IMR-90 (cell line): ENCODE results near the gene NTM. TPM values are rescaled to one million over a fixed set of nuclear protein-coding genes. Genes with fewer than 3 reads are reported as not detected.

Experiments used
- ATAC-seq: fragments of 200-7000 bp; cut with Tn5 transposase; 2 replicates; pipeline ENCODE4 v1.9.1; 2020; ENCODE audit warnings: low read depth, mild to moderate bottlenecking, moderate library complexity
- BruUV-seq: library from RNA; stranded (reverse); fragments of 400-500 nt; replicated peaks from 2 replicates; lab custom pipeline; 2021; lab: Mats Ljungman, UMichigan
- CTCF ChIA-PET: fragments of 300-600 bp; formaldehyde crosslinking; extraction: SDS; loops from one replicate; lab custom pipeline; 2021; ENCODE audit warnings: antibody characterized with exemption; lab: Yijun Ruan, JAX
- POLR2A ChIA-PET: fragments of 300-600 bp; sonication (Branson Sonifier 250); formaldehyde crosslinking; loops from one replicate; lab custom pipeline; 2022; ENCODE audit warnings: antibody characterized with exemption; ENCODE audit not compliant: unreplicated experiment; lab: Charles Lee
- DNase-seq: peaks from one replicate; pipeline ENCODE4 v3.0.0; 2013
- H2AFZ ChIP-seq: replicated peaks from 2 replicates; pipeline ENCODE3; 2013; ENCODE audit warnings: low read length, mild to moderate bottlenecking; ENCODE audit not compliant: poor library complexity
- H2AK5ac ChIP-seq: 2 replicates; pipeline ENCODE4 v1.6.1; 2013; ENCODE audit warnings: low read depth, low read length, inconsistent platforms
- H2AK9ac ChIP-seq: replicated peaks from 2 replicates; pipeline ENCODE3; 2013; ENCODE audit warnings: mild to moderate bottlenecking, low read depth, low read length, moderate library complexity; ENCODE audit not compliant: poor library complexity
- H2BK120ac ChIP-seq: 2 replicates; pipeline ENCODE4 v1.6.1; 2013; ENCODE audit warnings: low read depth, low read length, inconsistent platforms
- H2BK15ac ChIP-seq: 3 replicates; pipeline ENCODE4 v1.6.1; 2013; ENCODE audit warnings: low read depth, low read length, inconsistent platforms
- H2BK20ac ChIP-seq: 2 replicates; pipeline ENCODE4 v1.6.1; 2013; ENCODE audit warnings: low read depth, mild to moderate bottlenecking, inconsistent platforms, low read length, moderate library complexity
- H2BK5ac ChIP-seq: 2 replicates; pipeline ENCODE4 v1.6.1; 2013; ENCODE audit warnings: mild to moderate bottlenecking, low read depth, low read length, inconsistent platforms; ENCODE audit not compliant: poor library complexity, severe bottlenecking
- H3K14ac ChIP-seq: replicated peaks from 2 replicates; pipeline ENCODE4 v1.6.1; 2013; ENCODE audit warnings: low read depth, low read length, inconsistent platforms
- H3K18ac ChIP-seq: 2 replicates; pipeline ENCODE4 v1.6.1; 2013; ENCODE audit warnings: low read depth, low read length, control low read depth
- H3K23ac ChIP-seq: 2 replicates; pipeline ENCODE4 v1.6.1; 2013; ENCODE audit warnings: low read depth, low read length, inconsistent platforms
- H3K27ac ChIP-seq: 2 replicates; pipeline ENCODE4 v1.5.1; 2013; ENCODE audit warnings: mild to moderate bottlenecking, control low read depth, low read length; ENCODE audit not compliant: insufficient read depth
- H3K27me3 ChIP-seq: 2 replicates; pipeline ENCODE4 v1.6.1; 2013; ENCODE audit warnings: low read length; ENCODE audit not compliant: control insufficient read depth, insufficient read depth
- H3K36me3 ChIP-seq: 2 replicates; pipeline ENCODE4 v1.6.1; 2013; ENCODE audit warnings: low read length, mixed read lengths; ENCODE audit not compliant: control insufficient read depth, insufficient read depth
- H3K4ac ChIP-seq: 2 replicates; pipeline ENCODE4 v1.6.1; 2013; ENCODE audit warnings: low read depth, low read length, inconsistent platforms
- H3K4me1 ChIP-seq: 2 replicates; pipeline ENCODE4 v1.6.1; 2013; ENCODE audit warnings: low read length, mixed read lengths; ENCODE audit not compliant: control insufficient read depth, insufficient read depth
- H3K4me2 ChIP-seq: 2 replicates; pipeline ENCODE4 v1.6.1; 2013; ENCODE audit warnings: low read depth, mild to moderate bottlenecking, control low read depth, low read length, moderate library complexity
- H3K4me3 ChIP-seq: 2 replicates; pipeline ENCODE4 v1.5.1; 2013; ENCODE audit warnings: low read depth, mild to moderate bottlenecking, control low read depth, low read length, moderate library complexity; ENCODE audit not compliant: insufficient read depth
- H3K56ac ChIP-seq: 2 replicates; pipeline ENCODE4 v1.6.1; 2013; ENCODE audit warnings: low read length, inconsistent platforms; ENCODE audit not compliant: insufficient read depth; ENCODE audit errors: extremely low read depth
- H3K79me1 ChIP-seq, 2 experiments: 2 replicates each; pipeline ENCODE4 v1.6.1; 2013; ENCODE audit warnings: low read length in 2 of 2, inconsistent platforms in 1 of 2, low read depth in 1 of 2
- H3K9ac ChIP-seq: 2 replicates; pipeline ENCODE4 v1.6.1; 2013; ENCODE audit warnings: low read depth, low read length, control low read depth
- H3K9me1 ChIP-seq: 2 replicates; pipeline ENCODE4 v1.6.1; 2013; ENCODE audit warnings: low read length, inconsistent platforms; ENCODE audit not compliant: insufficient read depth
- H3K9me3 ChIP-seq: 2 replicates; pipeline ENCODE4 v1.6.1; 2013; ENCODE audit warnings: low read length; ENCODE audit not compliant: control insufficient read depth, insufficient read depth
- H4K20me1 ChIP-seq: 2 replicates; pipeline ENCODE4 v1.6.1; 2013; ENCODE audit warnings: low read length, inconsistent platforms; ENCODE audit not compliant: insufficient read depth
- H4K5ac ChIP-seq: 2 replicates; pipeline ENCODE4 v1.6.1; 2013; ENCODE audit warnings: mild to moderate bottlenecking, low read depth, low read length, control low read depth
- H4K8ac ChIP-seq, 2 experiments: 2 replicates each; pipeline ENCODE4 v1.6.1; 2013; ENCODE audit warnings: low read depth in 2 of 2, low read length in 2 of 2, control low read depth in 1 of 2, inconsistent platforms in 1 of 2
- H4K91ac ChIP-seq: 2 replicates; pipeline ENCODE4 v1.6.1; 2013; ENCODE audit warnings: low read depth, low read length, inconsistent platforms; ENCODE audit not compliant: insufficient read depth
- BHLHE40 ChIP-seq: fragments of 150-350 bp; IDR thresholded peaks from 2 replicates; pipeline ENCODE4 v1.6.1; 2016; ENCODE audit warnings: mild to moderate bottlenecking, low read depth, low read length
- CEBPB ChIP-seq: IDR thresholded peaks from 2 replicates; pipeline ENCODE4 v1.6.1; 2012; ENCODE audit warnings: low read depth, low read length, improper control_type of control experiment
- CHD1 ChIP-seq: IDR thresholded peaks from 2 replicates; pipeline ENCODE4 v1.6.1; 2012; ENCODE audit warnings: low read depth, low read length, improper control_type of control experiment
- ELK1 ChIP-seq: fragments of 150-350 bp; IDR thresholded peaks from 2 replicates; pipeline ENCODE4 v1.6.1; 2016; ENCODE audit warnings: low read depth, mild to moderate bottlenecking, low read length, moderate library complexity, borderline replicate concordance
- FOS ChIP-seq: fragments of 150-350 bp; IDR thresholded peaks from 2 replicates; pipeline ENCODE4 v1.6.1; 2016; ENCODE audit warnings: low read depth, low read length
- MAFK ChIP-seq: IDR thresholded peaks from 2 replicates; pipeline ENCODE4 v1.6.1; 2012; ENCODE audit warnings: low read depth, low read length, improper control_type of control experiment
- MAZ ChIP-seq: IDR thresholded peaks from 2 replicates; pipeline ENCODE4 v1.6.1; 2012; ENCODE audit warnings: low read depth, mild to moderate bottlenecking, low read length, improper control_type of control experiment, moderate library complexity, borderline replicate concordance
- MXI1 ChIP-seq: IDR thresholded peaks from 2 replicates; pipeline ENCODE4 v1.6.1; 2012; ENCODE audit warnings: low read depth, mild to moderate bottlenecking, low read length, moderate library complexity, borderline replicate concordance
- NFE2L2 ChIP-seq: fragments of 150-350 bp; IDR thresholded peaks from 2 replicates; pipeline ENCODE4 v1.6.1; 2016; ENCODE audit warnings: low read depth, mild to moderate bottlenecking, low read length
- RCOR1 ChIP-seq: IDR thresholded peaks from 2 replicates; pipeline ENCODE4 v1.6.1; 2012; ENCODE audit warnings: mild to moderate bottlenecking, low read length, improper control_type of control experiment; ENCODE audit not compliant: insufficient replicate concordance
- RFX5 ChIP-seq: IDR thresholded peaks from 2 replicates; pipeline ENCODE4 v1.8.0; 2012; ENCODE audit warnings: low read depth, mild to moderate bottlenecking, low read length, moderate library complexity
- SMC3 ChIP-seq: fragments of 150-350 bp; IDR thresholded peaks from 2 replicates; pipeline ENCODE4 v1.6.1; 2016; ENCODE audit warnings: low read depth, mild to moderate bottlenecking, antibody characterized with exemption, low read length, moderate library complexity
- USF2 ChIP-seq: fragments of 150-350 bp; IDR thresholded peaks from 2 replicates; pipeline ENCODE4 v1.6.1; 2017; ENCODE audit warnings: mild to moderate bottlenecking, antibody characterized with exemption, low read length, low read depth
- WGBS, 2 experiments: methylation state at CpG; one replicate each; pipeline versions ENCODE4 v1.1.5 to v1.1.7; 2013; ENCODE audit warnings: missing lambda C conversion rate in 2 of 2; ENCODE audit not compliant: insufficient read length in 1 of 2; ENCODE audit errors: extremely low coverage in 2 of 2; 5-methylcytosine and 5-hydroxymethylcytosine counted together
- dilution Hi-C: fragments of 300-500 bp; cut with HindIII; formaldehyde crosslinking; loops from one replicate; pipeline ENCODE4 v1.14.3; 2018; ENCODE audit warnings: low sequenced_read_pairs; ENCODE audit not compliant: unreplicated experiment
- in situ Hi-C: fragments of 300-500 bp; cut with MboI; formaldehyde crosslinking; loops from 3 replicates; pipeline ENCODE4 v1.14.3; 2019; ENCODE audit warnings: low sequenced_read_pairs, inconsistent platforms, mixed read lengths
- intact Hi-C: fragments of 100-400 bp; cut with micrococcal nuclease; formaldehyde crosslinking; loops from 2 replicates; pipeline ENCODE4 v1.10.0; 2022
- polyA plus RNA-seq, 3 experiments: library from polyadenylated mRNA; depleted of rRNA; stranded (reverse); fragments of >200 nt; gene quantifications; 2 replicates each; pipeline ENCODE4 v1.2.3, GENCODE V29; 2012; ENCODE audit warnings: low replicate concordance in 1 of 3
- total RNA-seq: library from RNA; depleted of rRNA; stranded (reverse); fragments of >200 nt; gene quantifications from 2 replicates; pipeline ENCODE4 v1.2.3, GENCODE V29; 2012

NTM gene
- total and polyA plus RNA-seq, 2 of the 4 experiments (the other 2 are of a cell fraction), result 19.5 to 25.5 TPM

GRCh38 chr11:131865860-131866259 lies 495.4 kb downstream of the NTM start:
- H3K4ac ChIP-seq, result no peak overlapping the region
- no peak overlapping the region for H3K18ac ChIP-seq
- H2BK15ac ChIP-seq, result no peak overlapping the region
- CTCF ChIA-PET, result interaction anchor here (0.7 to 0.8 kb wide), 2 partner anchors 261 to 1290 kb away, joined by 3 to 4 read pairs; no protein-coding TSS in a partner anchor
- no peak overlapping the region for H3K9ac ChIP-seq
- no TSS peak for BruUV-seq
- no peak overlapping the region for H2AK9ac ChIP-seq
- no peaks in the 10 kb centered on the region; the same call in 1 of the 2 replicates for H3K27me3 ChIP-seq
- POLR2A ChIA-PET, result no interaction called here
- H3K23ac ChIP-seq, result no peak overlapping the region
- no peak overlapping the region for H4K8ac ChIP-seq
- no peak overlapping the region for H3K4me3 ChIP-seq
- H3K9me1 ChIP-seq, result peaks cover 7% of the 10 kb centered on the region; the same call in 1 of the 2 replicates
- no peak overlapping the region for H3K4me2 ChIP-seq
- H4K20me1 ChIP-seq, result no peaks in the 10 kb centered on the region
- H3K4me1 ChIP-seq, result no peaks in the 10 kb centered on the region
- H4K91ac ChIP-seq, result no peak overlapping the region
- no CpG with 5 or more reads among the region's 3 CpGs for WGBS, 2 experiments
- no peak for TF ChIP-seq CEBPB
- no peak for TF ChIP-seq USF2
- TF ChIP-seq RFX5, result no peak
- TF ChIP-seq NFE2L2, result no peak
- TF ChIP-seq FOS, result no peak
- no peak for TF ChIP-seq MAZ
- no peak for TF ChIP-seq MAFK
- TF ChIP-seq RCOR1, result no peak
- no peak for TF ChIP-seq SMC3
- no peak for TF ChIP-seq MXI1
- TF ChIP-seq ELK1, result no peak
- no peak for TF ChIP-seq BHLHE40
- no peak for TF ChIP-seq CHD1
- ATAC-seq (no peak), DNase-seq (no peak)
- no peaks in the 10 kb centered on the region for H3K36me3 ChIP-seq
- no peak overlapping the region for H2AFZ ChIP-seq
- no peaks in the 10 kb centered on the region for H3K79me1 ChIP-seq
- no peak overlapping the region for H2BK5ac ChIP-seq
- H2AK5ac ChIP-seq, result no peak overlapping the region; the same call in 1 of the 2 replicates
- no peaks in the 10 kb centered on the region for H3K9me3 ChIP-seq
- H3K56ac ChIP-seq, result no peak overlapping the region
- H3K14ac ChIP-seq, result no peak overlapping the region
- no peak overlapping the region for H4K5ac ChIP-seq
- intact Hi-C loops (loop anchor here (2.0 to 5.0 kb wide), 5 partner anchors 163 to 1196 kb away; no protein-coding TSS in a partner anchor), dilution Hi-C loops (no loop called here), in situ Hi-C loops (loop anchor here (5.0 to 10.0 kb wide), 2 partner anchors 261 to 1199 kb away; no protein-coding TSS in a partner anchor)
- H2BK20ac ChIP-seq, result no peak overlapping the region
- H2BK120ac ChIP-seq, result no peak overlapping the region
- H3K27ac ChIP-seq, result no peak overlapping the region
